Immature natural killer cell (primary cell): ENCODE measurements around the gene TSPAN4. TPM values are rescaled to one million over a fixed set of nuclear protein-coding genes. Genes with fewer than 3 reads are reported as not detected.

Source experiments
- DNase-seq, 3 donors: peaks; one replicate each; pipeline ENCODE4 v3.0.0; 2022; ENCODE audit warnings: mixed read lengths in 1 of 3
- H3K27ac Mint-ChIP-seq, 6 donors: one replicate each; pipeline ENCODE4 v1.8.0; 2020; ENCODE audit warnings: mixed read lengths in 6 of 6, mild to moderate bottlenecking in 5 of 6, inconsistent platforms in 4 of 6, moderate library complexity in 3 of 6
- H3K27me3 Mint-ChIP-seq, 3 donors: one replicate each; pipeline ENCODE4 v1.8.0; 2020 to 2021; ENCODE audit warnings: low read depth in 3 of 3, mild to moderate bottlenecking in 3 of 3, mixed read lengths in 3 of 3, moderate library complexity in 3 of 3, inconsistent platforms in 1 of 3
- H3K36me3 Mint-ChIP-seq, 3 donors: one replicate each; pipeline ENCODE4 v1.8.0; 2020; ENCODE audit warnings: mixed read lengths in 3 of 3, inconsistent platforms in 2 of 3, mild to moderate bottlenecking in 2 of 3
- H3K4me1 Mint-ChIP-seq, 2 donors: one replicate each; pipeline ENCODE4 v1.8.0; 2020; ENCODE audit warnings: inconsistent platforms in 2 of 2, mild to moderate bottlenecking in 2 of 2, mixed read lengths in 2 of 2, moderate library complexity in 1 of 2
- H3K4me3 Mint-ChIP-seq, 5 donors: one replicate each; pipeline ENCODE4 v1.8.0; 2020; ENCODE audit warnings: mild to moderate bottlenecking in 5 of 5, mixed read lengths in 5 of 5, inconsistent platforms in 3 of 5, moderate library complexity in 3 of 5
- H3K9me3 Mint-ChIP-seq, 6 donors: one replicate each; pipeline ENCODE4 v1.8.0; 2020; ENCODE audit warnings: mild to moderate bottlenecking in 6 of 6, mixed read lengths in 6 of 6, inconsistent platforms in 4 of 6, moderate library complexity in 3 of 6
- polyA plus RNA-seq, 3 donors: library from polyadenylated mRNA; unstranded; fragments of 300-500 nt; fragmentation: Illumina TruSeq; gene quantifications; one replicate each; pipeline ENCODE4 v1.2.3, GENCODE V29; 2021

Gene TSPAN4, protein sequence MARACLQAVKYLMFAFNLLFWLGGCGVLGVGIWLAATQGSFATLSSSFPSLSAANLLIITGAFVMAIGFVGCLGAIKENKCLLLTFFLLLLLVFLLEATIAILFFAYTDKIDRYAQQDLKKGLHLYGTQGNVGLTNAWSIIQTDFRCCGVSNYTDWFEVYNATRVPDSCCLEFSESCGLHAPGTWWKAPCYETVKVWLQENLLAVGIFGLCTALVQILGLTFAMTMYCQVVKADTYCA
- polyA plus RNA-seq = 10 to 100 TPM; 23.4 to 38.7 (median 37.2) TPM

GRCh38 chr11:842370-843002 is at the start of gene TSPAN4, which contains the start of gene POLR2L:
TSS of gene TSPAN4 (plus strand) at chr11:842852. CDS start at chr11:850305, 7,453 bp downstream.
TSS of gene POLR2L (minus strand) at chr11:842529. CDS start at chr11:842508, 21 bp downstream.
- Mint-ChIP-seq H3K4me1 (peaks cover 27 to 36% of the 10 kb centered on the region in 2 donors), H3K27ac (peak within 1 kb of the TSS; percentile 55 to 82 (median 68)), H3K27me3 (peaks cover 3 to 8% (median 7%) of the 10 kb centered on the region in 3 donors), H3K9me3 (no peaks in the 10 kb centered on the region), H3K4me3 (peak within 1 kb of the TSS; percentile 85 to 89 (median 87)), H3K36me3 (no peaks in the 10 kb centered on the region)
- DNase-seq = peak; percentile 86 to 87 (median 87)

DNA sequence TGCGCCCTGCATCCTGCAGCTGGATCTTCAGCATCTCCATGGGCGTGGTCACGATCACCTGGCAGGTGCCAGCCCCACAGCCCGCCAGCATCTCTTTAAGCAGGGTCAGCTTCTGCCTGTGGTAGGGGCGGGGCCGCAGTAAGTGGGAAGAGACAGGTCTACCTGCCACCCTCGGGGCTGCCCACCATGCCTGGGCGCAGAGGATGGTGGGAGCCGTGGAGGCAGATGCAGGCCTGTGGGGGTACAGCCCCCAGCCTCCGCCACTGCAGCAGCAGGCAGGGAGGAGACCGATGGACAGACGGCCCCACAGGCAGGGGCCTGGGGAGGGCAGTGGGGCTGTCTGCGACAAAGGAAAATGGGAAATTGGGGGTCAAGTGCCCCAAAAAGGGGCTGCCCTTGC is 49.8 kb upstream of the TSPAN4 start:
- H3K4me1 Mint-ChIP-seq = peaks cover 10 to 16% of the 10 kb centered on the region in 2 donors
- H3K36me3 Mint-ChIP-seq = peaks cover 0 to 3% (median 0%) of the 10 kb centered on the region in 3 donors
- H3K9me3 Mint-ChIP-seq = no peaks in the 10 kb centered on the region
- no peak for DNase-seq
- no peak overlapping the region for H3K4me3 Mint-ChIP-seq
- H3K27ac Mint-ChIP-seq = no peak overlapping the region
- peaks cover 2 to 8% (median 3%) of the 10 kb centered on the region in 3 donors for H3K27me3 Mint-ChIP-seq

GRCh38 chr11:793556-793955 is 49.1 kb upstream of the TSPAN4 start:
- peaks cover 10 to 16% of the 10 kb centered on the region in 2 donors for H3K4me1 Mint-ChIP-seq
- peak overlapping the region in 1 of 6 donors; percentile 34 for H3K27ac Mint-ChIP-seq
- peak overlapping the region in 2 of 5 donors; percentile 14 to 27 for H3K4me3 Mint-ChIP-seq
- H3K27me3 Mint-ChIP-seq = peaks cover 2 to 6% (median 3%) of the 10 kb centered on the region in 3 donors
- H3K36me3 Mint-ChIP-seq = peaks cover 0 to 3% (median 0%) of the 10 kb centered on the region in 3 donors
- H3K9me3 Mint-ChIP-seq = no peaks in the 10 kb centered on the region
- DNase-seq = no peak

- peak overlapping the region in 2 of 5 donors; percentile 18 to 38 for H3K4me3 Mint-ChIP-seq
- peaks cover 10 to 16% of the 10 kb centered on the region in 2 donors for H3K4me1 Mint-ChIP-seq
- peaks cover 0 to 6% (median 3%) of the 10 kb centered on the region in 3 donors for H3K27me3 Mint-ChIP-seq
- peaks cover 0 to 3% (median 0%) of the 10 kb centered on the region in 3 donors for H3K36me3 Mint-ChIP-seq
- H3K27ac Mint-ChIP-seq = peak overlapping the region in 1 of 6 donors; percentile 34
- H3K9me3 Mint-ChIP-seq = no peaks in the 10 kb centered on the region
- DNase-seq = no peak
These were observed 48.5 kb upstream of the TSPAN4 start for GRCh38 chr11:794013-794765.

DNA sequence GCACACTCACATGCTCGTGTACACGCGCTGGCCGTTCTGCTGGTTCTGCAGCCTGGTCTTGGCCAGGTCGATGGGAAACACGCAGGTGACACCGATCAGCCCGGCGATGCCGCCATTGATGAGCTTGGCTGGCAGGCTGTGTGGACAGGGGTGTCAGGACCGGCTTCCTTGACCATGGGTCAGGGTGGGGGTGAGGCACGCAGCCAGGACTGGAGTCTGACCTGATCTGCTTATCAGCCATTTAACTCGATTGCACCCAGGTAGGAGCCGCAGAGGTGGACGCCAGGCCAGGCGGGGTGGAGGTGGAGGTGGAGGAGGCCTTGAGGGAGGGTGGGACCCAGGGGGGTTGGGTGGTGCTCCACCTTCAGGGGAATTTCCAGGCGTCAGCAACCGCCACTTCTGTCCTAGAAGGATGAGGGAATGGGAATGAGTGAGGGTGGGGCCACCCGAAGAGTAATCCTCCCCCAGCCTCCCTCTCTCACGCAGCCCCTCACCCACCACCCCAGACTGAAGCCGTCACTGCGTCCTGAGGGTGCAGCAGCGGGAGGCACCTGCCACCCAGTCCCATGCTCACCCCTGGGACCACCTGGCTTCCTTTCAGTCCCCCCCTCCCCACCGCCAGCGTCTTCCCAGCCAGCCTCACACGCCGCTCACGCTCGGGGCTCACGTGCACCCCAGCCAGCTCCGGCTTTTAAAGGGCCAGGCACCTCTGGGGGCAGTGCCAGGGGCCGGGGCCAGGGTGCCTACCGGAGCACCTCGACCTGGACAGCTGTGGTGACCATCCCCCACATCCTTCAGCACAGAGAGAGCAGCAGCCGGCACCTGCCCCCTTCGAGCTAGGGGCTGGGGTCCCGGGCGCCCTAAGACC is 47.7 kb upstream of the TSPAN4 start:
- H3K4me3 Mint-ChIP-seq = peak overlapping the region; percentile 25 to 92 (median 48)
- H3K27ac Mint-ChIP-seq = peak overlapping the region in 3 of 6 donors; percentile 36 to 95 (median 51)
- peaks cover 10 to 15% of the 10 kb centered on the region in 2 donors for H3K4me1 Mint-ChIP-seq
- peaks cover 0 to 6% (median 3%) of the 10 kb centered on the region in 3 donors for H3K27me3 Mint-ChIP-seq
- DNase-seq = no peak
- no peaks in the 10 kb centered on the region for H3K9me3 Mint-ChIP-seq
- H3K36me3 Mint-ChIP-seq = peaks cover 0 to 3% (median 0%) of the 10 kb centered on the region in 3 donors

DNA sequence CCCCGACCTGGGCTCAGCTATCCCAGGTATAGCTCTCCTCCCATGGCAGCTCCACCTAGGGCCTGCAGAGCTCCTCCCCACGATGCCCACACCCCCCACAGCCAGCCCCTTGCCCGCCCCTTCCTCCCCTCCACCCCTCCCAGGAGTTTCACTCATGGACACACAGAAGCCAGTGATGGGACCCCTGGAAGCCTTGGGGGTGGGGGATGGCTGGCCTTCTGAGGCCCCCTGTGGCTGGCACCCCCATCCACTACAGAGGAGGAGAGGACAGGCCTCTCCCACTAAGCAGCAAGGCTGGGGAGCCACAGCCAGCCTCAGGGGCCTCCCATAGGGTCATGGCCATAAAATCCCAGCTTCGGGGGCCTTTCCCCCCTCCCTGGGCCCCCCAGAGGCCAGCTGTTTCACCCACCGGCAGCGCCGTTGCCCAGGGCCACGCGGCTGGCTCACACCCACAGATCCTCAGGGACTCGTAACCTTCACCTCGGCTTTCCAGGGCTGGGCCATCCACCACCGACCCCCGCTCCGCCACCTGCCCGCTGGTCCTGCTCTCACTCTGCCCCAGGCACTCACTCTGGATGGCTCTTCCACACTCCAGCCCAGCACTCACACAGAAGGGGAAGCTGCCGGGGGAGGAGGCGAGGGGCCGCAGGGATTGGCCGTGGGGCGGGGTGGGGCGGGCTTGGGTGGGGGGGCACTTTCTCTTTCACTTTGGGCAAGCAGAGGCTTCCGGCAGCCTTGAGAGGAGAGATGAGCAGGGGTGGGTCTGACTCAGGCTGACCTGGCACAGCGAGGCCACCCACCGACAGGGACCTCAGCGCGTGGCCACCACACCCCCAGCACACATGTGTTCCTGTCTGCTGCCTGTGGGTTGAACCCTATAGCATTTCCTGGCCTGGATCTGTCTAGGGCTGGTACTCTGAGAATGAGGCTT is 46.8 kb upstream of the TSPAN4 start:
- DNase-seq = peak; percentile 73 to 78 (median 77)

GRCh38 chr11:796565-797295 is 45.9 kb upstream of the TSPAN4 start:
- Mint-ChIP-seq H3K9me3 (no peaks in the 10 kb centered on the region), H3K27me3 (peaks cover 0 to 5% (median 3%) of the 10 kb centered on the region in 3 donors), H3K27ac (peak overlapping the region; percentile 92 to 97 (median 94)), H3K36me3 (no peaks in the 10 kb centered on the region), H3K4me1 (peaks cover 10 to 15% of the 10 kb centered on the region in 2 donors), H3K4me3 (peak overlapping the region; percentile 90 to 95 (median 92))
- DNase-seq = no peak

More for the DNA sequence above, 46.8 kb upstream of the TSPAN4 start:
- no peaks in the 10 kb centered on the region for H3K9me3 Mint-ChIP-seq
- H3K4me1 Mint-ChIP-seq = peaks cover 10 to 15% of the 10 kb centered on the region in 2 donors
- peaks cover 0 to 3% (median 0%) of the 10 kb centered on the region in 3 donors for H3K36me3 Mint-ChIP-seq
- H3K4me3 Mint-ChIP-seq = peak overlapping the region; percentile 90 to 95 (median 92)
- peaks cover 0 to 5% (median 3%) of the 10 kb centered on the region in 3 donors for H3K27me3 Mint-ChIP-seq
- H3K27ac Mint-ChIP-seq = peak overlapping the region; percentile 92 to 97 (median 94)

- peak; percentile 79 to 82 (median 82) for DNase-seq
- Mint-ChIP-seq H3K4me3 (peak overlapping the region; percentile 90 to 95 (median 92)), H3K27me3 (peaks cover 0 to 5% (median 3%) of the 10 kb centered on the region in 3 donors), H3K27ac (peak overlapping the region; percentile 92 to 97 (median 94)), H3K9me3 (no peaks in the 10 kb centered on the region), H3K4me1 (peaks cover 10 to 15% of the 10 kb centered on the region in 2 donors), H3K36me3 (no peaks in the 10 kb centered on the region)
These were observed 45.2 kb upstream of the TSPAN4 start for GRCh38 chr11:797296-798092.

GRCh38 chr11:798093-798713 is 44.4 kb upstream of the TSPAN4 start, which contains the start of gene SLC25A22:
TSS of gene SLC25A22 (minus strand) at chr11:798281. CDS start at chr11:795006, 3,275 bp downstream.
- Mint-ChIP-seq H3K36me3 (no peaks in the 10 kb centered on the region), H3K4me1 (peaks cover 10 to 15% of the 10 kb centered on the region in 2 donors), H3K4me3 (peak within 1 kb of the TSS; percentile 90 to 95 (median 92)), H3K9me3 (no peaks in the 10 kb centered on the region), H3K27me3 (peaks cover 0 to 5% (median 5%) of the 10 kb centered on the region in 3 donors), H3K27ac (peak within 1 kb of the TSS; percentile 92 to 97 (median 94))
- peak; percentile 87 to 89 (median 88) for DNase-seq

DNA sequence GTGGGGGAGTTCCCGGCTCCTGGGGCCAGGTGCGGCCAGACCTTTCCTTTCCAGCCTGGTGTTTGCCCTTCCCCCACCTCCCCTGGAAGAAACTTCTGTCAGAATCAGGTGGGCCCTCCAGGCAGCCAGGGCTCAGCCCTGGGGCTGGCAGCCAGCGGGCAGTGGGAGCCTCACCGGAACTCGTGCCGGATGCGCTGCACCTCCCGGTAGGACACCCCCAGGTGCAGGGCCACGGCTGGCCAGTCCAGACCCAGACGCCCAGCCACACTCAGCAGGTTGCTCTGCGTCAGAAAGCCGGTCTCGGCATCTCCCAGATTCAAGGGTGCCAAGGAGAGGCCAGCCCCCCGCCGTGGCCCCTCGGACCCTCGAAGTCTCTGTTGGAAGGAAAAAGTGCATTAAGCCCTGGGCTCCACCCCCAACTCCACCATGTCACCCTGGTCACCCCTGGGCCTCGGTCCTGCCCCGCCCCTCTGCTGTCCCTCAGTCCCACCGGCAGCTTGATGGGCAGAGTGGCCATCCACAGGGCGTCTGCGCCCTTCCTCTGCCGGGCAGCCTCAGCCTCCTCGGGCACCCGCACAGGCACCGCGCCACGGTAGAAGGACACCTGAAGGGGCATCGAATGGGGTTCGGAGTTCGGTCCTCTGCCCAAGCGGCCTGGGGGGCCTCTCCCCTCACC is 42.9 kb upstream of the TSPAN4 start:
- no peak for DNase-seq
- H3K27ac Mint-ChIP-seq = no peak overlapping the region
- no peaks in the 10 kb centered on the region for H3K9me3 Mint-ChIP-seq
- no peaks in the 10 kb centered on the region for H3K36me3 Mint-ChIP-seq
- peaks cover 0 to 5% (median 5%) of the 10 kb centered on the region in 3 donors for H3K27me3 Mint-ChIP-seq
- H3K4me1 Mint-ChIP-seq = peaks cover 10 to 18% of the 10 kb centered on the region in 2 donors
- no peak overlapping the region for H3K4me3 Mint-ChIP-seq
